GM12874 (cell line): ENCODE measurements around the gene NPIPB6.

ENCODE experiments used
- TF ChIP-seq, protein P1 (sequence below): IDR thresholded peaks from 2 replicates; pipeline ENCODE4 v1.5.1; 2011; ENCODE audit warnings: low read depth, mild to moderate bottlenecking, control low read depth, low read length, moderate library complexity; ENCODE audit not compliant: insufficient read depth

Gene NPIPB6

DNA sequence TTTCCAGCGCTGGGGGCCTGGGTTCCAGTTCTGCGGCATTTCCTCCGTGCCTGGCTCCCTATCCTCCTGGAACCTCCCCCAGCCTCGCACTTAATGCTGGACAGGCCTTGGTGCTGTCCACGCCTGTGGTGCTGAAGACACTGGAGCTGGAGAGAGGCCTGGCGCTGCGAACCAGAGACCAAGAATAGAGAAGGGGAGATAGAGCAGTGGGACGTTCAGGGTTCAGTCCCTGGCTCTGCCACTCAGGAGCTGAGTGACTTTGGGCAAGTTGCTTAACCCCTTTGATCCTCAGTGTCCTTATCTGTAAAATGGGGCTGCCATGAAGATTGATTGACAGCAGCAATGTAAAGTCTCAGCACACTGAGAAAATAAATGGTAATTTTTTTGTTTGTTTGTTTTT lies 59.1 kb downstream of the NPIPB6 start:
- TF ChIP-seq, protein P1, sequence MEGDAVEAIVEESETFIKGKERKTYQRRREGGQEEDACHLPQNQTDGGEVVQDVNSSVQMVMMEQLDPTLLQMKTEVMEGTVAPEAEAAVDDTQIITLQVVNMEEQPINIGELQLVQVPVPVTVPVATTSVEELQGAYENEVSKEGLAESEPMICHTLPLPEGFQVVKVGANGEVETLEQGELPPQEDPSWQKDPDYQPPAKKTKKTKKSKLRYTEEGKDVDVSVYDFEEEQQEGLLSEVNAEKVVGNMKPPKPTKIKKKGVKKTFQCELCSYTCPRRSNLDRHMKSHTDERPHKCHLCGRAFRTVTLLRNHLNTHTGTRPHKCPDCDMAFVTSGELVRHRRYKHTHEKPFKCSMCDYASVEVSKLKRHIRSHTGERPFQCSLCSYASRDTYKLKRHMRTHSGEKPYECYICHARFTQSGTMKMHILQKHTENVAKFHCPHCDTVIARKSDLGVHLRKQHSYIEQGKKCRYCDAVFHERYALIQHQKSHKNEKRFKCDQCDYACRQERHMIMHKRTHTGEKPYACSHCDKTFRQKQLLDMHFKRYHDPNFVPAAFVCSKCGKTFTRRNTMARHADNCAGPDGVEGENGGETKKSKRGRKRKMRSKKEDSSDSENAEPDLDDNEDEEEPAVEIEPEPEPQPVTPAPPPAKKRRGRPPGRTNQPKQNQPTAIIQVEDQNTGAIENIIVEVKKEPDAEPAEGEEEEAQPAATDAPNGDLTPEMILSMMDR, result no peak

DNA sequence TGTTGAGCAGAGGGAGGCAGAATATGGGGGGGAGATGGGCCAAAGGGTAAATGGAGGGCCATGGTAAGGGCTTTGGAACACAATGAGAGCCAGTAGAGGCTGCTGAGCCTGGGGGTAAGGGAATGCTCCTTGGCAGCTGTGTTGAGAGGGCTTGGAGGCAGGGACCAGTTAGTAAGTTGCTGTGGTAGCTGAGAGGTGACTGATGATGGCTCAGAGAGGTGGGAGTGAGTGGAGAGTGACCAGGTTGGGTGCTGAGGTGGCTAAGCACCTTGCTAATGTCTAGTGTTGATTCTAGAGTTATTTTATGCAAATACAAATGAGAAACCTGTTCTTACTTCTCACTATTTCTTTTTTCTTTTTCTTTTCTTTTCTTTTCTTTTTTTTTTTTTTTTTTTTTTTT lies 60.2 kb downstream of the NPIPB6 start:
- TF ChIP-seq, protein P1, result no peak

DNA sequence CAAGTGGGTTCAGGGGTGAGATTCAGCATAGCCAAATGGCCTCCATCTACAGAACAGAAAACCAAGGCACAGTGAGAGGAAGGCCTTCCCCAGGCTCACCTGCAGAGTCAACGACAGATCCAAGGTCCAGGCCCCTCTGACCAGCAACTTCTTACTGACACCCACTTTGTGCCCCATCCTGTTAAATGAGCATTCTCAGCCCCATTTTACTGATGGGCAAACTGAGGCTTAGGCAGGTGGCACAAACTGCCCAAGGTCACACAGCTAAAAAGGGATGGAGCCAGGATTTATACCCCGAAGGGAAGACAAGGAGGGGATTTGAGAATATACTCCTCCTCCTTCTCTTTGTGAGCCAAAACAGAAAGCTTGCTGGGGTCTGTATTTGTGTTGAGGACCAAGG lies 61.7 kb downstream of the NPIPB6 start:
- TF ChIP-seq, protein P1, result no peak

DNA sequence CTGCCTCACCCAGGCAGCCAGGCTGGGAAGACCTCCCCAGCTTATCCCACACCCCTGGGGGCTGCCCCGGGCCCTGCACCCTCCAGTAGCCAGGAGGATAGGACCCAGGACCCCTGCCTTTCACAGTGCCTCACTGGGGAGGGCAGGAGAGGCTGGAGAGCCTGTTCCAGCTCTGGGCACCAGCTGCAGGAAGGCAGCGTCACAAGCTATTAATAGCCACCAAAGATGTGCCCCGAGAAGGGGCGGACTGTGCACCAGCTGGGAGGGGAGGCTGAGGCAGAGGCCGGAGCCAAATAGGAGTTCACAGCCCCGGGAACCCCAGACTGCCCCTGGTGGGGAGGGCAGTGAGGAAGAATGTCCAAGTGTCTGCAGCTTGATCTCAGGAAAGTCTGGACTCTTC lies 62.2 kb downstream of the NPIPB6 start:
- TF ChIP-seq, protein P1, result no peak

DNA sequence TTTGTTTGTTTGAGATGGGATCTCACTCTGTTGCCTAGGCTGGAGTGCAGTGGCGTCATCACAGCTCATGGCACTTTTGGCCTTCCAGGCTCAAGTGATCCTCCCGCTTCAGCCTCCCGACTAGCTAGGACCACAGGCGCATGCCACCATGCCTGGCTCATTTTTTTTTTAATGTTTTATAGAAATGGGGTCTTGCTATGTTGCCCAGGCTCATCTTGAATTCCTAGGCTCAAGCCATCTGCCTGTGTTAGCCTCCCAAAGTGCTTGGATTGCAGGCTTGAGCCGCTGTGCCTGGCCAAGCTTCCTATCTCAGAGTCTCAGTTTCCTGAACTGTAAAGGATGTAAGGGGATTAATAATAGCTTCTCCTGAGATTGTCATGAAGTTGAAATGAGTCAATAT lies 63.0 kb downstream of the NPIPB6 start:
- TF ChIP-seq, protein P1, result no peak

DNA sequence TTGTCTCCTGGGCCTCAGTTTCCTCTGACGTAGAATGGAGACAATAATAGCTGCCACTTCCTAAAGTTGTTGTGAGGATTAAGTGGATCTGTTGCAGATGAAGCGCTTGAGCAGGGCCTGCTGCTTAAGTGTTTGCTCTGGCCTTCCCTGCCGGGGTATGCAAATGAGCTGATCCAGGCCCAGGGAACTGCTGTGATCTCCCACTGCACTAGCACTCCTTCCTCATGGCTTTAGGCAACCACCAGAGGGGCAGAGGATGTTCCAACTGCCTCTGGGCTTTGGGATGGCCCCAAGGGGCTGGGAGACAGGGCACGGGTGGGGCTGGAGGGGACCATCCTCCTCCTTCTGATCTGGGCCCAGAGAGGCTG lies 64.8 kb downstream of the NPIPB6 start:
- TF ChIP-seq, protein P1, result no peak

DNA sequence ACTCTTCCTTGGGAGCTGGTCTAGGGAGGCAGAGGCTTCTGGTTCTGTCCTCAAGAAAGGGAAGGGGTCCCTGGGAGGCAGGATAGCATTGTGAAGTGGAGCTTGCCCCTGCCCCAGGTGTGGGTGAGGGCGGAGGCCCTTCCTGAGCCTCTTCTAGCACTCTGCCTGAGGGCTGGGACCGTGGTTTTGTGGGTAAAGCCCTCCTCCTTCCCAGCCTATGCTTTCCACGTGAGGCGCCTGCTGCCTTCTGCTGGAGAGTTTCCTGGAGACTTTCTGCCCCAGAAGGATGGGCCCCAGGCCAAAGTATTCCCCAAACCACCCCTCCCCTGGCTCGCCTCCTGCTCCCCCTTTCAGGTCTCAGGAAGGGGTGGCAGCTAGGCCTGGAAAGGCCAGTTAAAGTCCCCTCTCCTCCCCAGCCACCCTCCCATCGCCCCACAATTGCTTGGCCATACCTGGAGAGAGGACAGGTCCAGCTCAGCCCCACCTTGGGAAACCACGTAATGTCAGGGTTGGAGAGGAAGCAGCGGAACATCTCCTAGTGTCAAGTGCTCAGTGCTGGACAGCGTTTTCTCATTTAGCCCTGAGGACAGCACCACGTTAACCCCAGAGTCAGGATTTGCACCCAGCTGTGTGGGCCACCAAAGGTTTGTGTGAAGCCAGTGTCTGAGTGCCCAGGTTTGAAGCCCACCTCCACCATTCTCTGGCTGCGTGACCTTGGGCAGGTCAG lies 65.4 kb downstream of the NPIPB6 start:
- TF ChIP-seq, protein P1, result no peak
